SK-N-SH (cell line): ENCODE results near the gene GNS. TPM values are rescaled to one million over a fixed set of nuclear protein-coding genes. Genes with fewer than 3 reads are reported as not detected.

Source experiments
- CTCF ChIA-PET: fragments of 300-600, 350-600 bp; formaldehyde crosslinking; extraction: SDS; loops from one replicate; lab custom pipeline; 2021; lab: Yijun Ruan, JAX
- POLR2A ChIA-PET: fragments of 350-600 bp; sonication (Branson Sonifier 250); formaldehyde crosslinking; extraction: SDS; loops from one replicate; lab custom pipeline; 2020; ENCODE audit warnings: antibody characterized with exemption, inconsistent platforms; lab: Yijun Ruan, JAX
- DNase-seq: peaks from one replicate; pipeline ENCODE4 v3.0.0; 2012
- H2AFZ ChIP-seq: fragments of 200-600 bp; sonication (generic); 2 replicates; pipeline ENCODE4 v1.8.1; 2016; ENCODE audit warnings: antibody characterized with exemption, mild to moderate bottlenecking, low read depth
- H3F3A ChIP-seq: fragments of 200-600 bp; sonication (generic); replicated peaks from 2 replicates; pipeline ENCODE3; 2016; ENCODE audit warnings: antibody characterized with exemption, mild to moderate bottlenecking; ENCODE audit not compliant: insufficient read depth
- H3K27ac ChIP-seq, 2 experiments: fragments of 200-500 bp in 1 of 2; fragments of 200-600 bp in 1 of 2; sonication (Bioruptor generic) in 1 of 2; sonication (generic), shearing (Covaris generic) in 1 of 2; 2 replicates each; pipeline versions ENCODE4 v1.5.1 to v1.6.1; 2014 to 2016; ENCODE audit warnings: low read depth in 2 of 2, inconsistent platforms in 1 of 2, low read length in 1 of 2, mild to moderate bottlenecking in 1 of 2, mixed read lengths in 1 of 2
- H3K27me3 ChIP-seq: fragments of 200-600 bp; sonication (generic), shearing (Covaris generic); 2 replicates; pipeline ENCODE4 v1.6.1; 2016; ENCODE audit warnings: mixed run types; ENCODE audit not compliant: insufficient read depth
- H3K36me3 ChIP-seq, 2 experiments: fragments of 200-500 bp in 1 of 2; fragments of 200-600 bp in 1 of 2; sonication (Bioruptor generic) in 1 of 2; sonication (generic) in 1 of 2; replicated peaks in 1 of 2; 2 replicates each; pipeline versions ENCODE3 to v1.5.1; 2014 to 2016; ENCODE audit warnings: low read length in 1 of 2, mild to moderate bottlenecking in 1 of 2; ENCODE audit not compliant: insufficient read depth in 2 of 2, control insufficient read depth in 1 of 2
- H3K4me1 ChIP-seq, 2 experiments: fragments of 200-500 bp in 1 of 2; fragments of 200-600 bp in 1 of 2; sonication (Bioruptor generic) in 1 of 2; sonication (generic), shearing (Covaris generic) in 1 of 2; 2 replicates each; pipeline versions ENCODE4 v1.5.1 to v1.6.1; 2014 to 2016; ENCODE audit warnings: low read depth in 1 of 2, low read length in 1 of 2, mixed run types in 1 of 2; ENCODE audit not compliant: insufficient read depth in 2 of 2, control insufficient read depth in 1 of 2
- H3K4me2 ChIP-seq: fragments of 200-600 bp; sonication (generic), shearing (Covaris generic); 2 replicates; pipeline ENCODE4 v1.6.1; 2017; ENCODE audit warnings: mixed run types
- H3K4me3 ChIP-seq, 2 experiments: fragments of 200-500 bp in 1 of 2; fragments of 200-600 bp in 1 of 2; sonication (Bioruptor generic) in 1 of 2; sonication (generic), shearing (Covaris generic) in 1 of 2; 2 replicates each; pipeline versions ENCODE4 v1.5.1 to v1.8.1; 2014 to 2016; ENCODE audit warnings: low read depth in 2 of 2, inconsistent platforms in 1 of 2, low read length in 1 of 2, mild to moderate bottlenecking in 1 of 2, mixed read lengths in 1 of 2, moderate library complexity in 1 of 2
- H3K79me2 ChIP-seq: fragments of 200-600 bp; sonication (generic); 2 replicates; pipeline ENCODE4 v1.8.1; 2017; ENCODE audit warnings: mild to moderate bottlenecking; ENCODE audit not compliant: insufficient read depth
- H3K9ac ChIP-seq: fragments of 200-600 bp; sonication (generic); 2 replicates; pipeline ENCODE4 v1.6.1; 2017; ENCODE audit warnings: mixed run types
- H3K9me2 ChIP-seq: fragments of 200-600 bp; sonication (generic); 2 replicates; pipeline ENCODE4 v1.6.1; 2017; ENCODE audit warnings: mixed run types
- H3K9me3 ChIP-seq: fragments of 200-600 bp; sonication (generic); 2 replicates; pipeline ENCODE4 v1.6.1; 2017; ENCODE audit warnings: mixed run types, mild to moderate bottlenecking, moderate library complexity
- H4K20me1 ChIP-seq: fragments of 200-600 bp; sonication (generic); 2 replicates; pipeline ENCODE4 v1.6.1; 2017; ENCODE audit warnings: mild to moderate bottlenecking, mixed run types; ENCODE audit not compliant: insufficient read depth
- ELF1 ChIP-seq: IDR thresholded peaks from 2 replicates; pipeline ENCODE4 v1.4.0; 2012
- EP300 ChIP-seq, 2 experiments: IDR thresholded peaks; 2 replicates each; pipeline versions ENCODE4 v1.4.0 to v1.6.1; 2012; ENCODE audit warnings: borderline replicate concordance in 1 of 2, low read depth in 1 of 2, low read length in 1 of 2
- EZH2phosphoT487 ChIP-seq: fragments of 200-600 bp; sonication (generic); IDR thresholded peaks from 2 replicates; pipeline ENCODE4 v1.6.1; 2017; ENCODE audit warnings: low read depth, mixed run types, mild to moderate bottlenecking, antibody characterized with exemption, moderate library complexity, borderline replicate concordance
- FOSL2 ChIP-seq: IDR thresholded peaks from 2 replicates; pipeline ENCODE4 v1.4.0; 2012; ENCODE audit warnings: low read depth, mild to moderate bottlenecking, moderate library complexity, borderline replicate concordance
- FOXJ3 ChIP-seq: sonication (generic); formaldehyde crosslinking; IDR thresholded peaks from 2 replicates; pipeline ENCODE4 v1.5.1; 2020; ENCODE audit warnings: mild to moderate bottlenecking, missing genetic modification reagents
- FOXM1 ChIP-seq: IDR thresholded peaks from 2 replicates; pipeline ENCODE4 v1.4.0; 2012; ENCODE audit warnings: low read depth, mild to moderate bottlenecking
- JUND ChIP-seq: IDR thresholded peaks from 2 replicates; pipeline ENCODE4 v1.4.0; 2012
- MXI1 ChIP-seq: IDR thresholded peaks from 2 replicates; pipeline ENCODE4 v1.6.1; 2012; ENCODE audit warnings: mild to moderate bottlenecking, low read depth, low read length, improper control_type of control experiment
- NFIC ChIP-seq: IDR thresholded peaks from 2 replicates; pipeline ENCODE4 v1.4.0; 2012; ENCODE audit warnings: borderline replicate concordance
- NRF1 ChIP-seq: IDR thresholded peaks from 2 replicates; pipeline ENCODE4 v1.6.1; 2012; ENCODE audit warnings: low read depth, mild to moderate bottlenecking, low read length
- POLR2AphosphoS5 ChIP-seq: IDR thresholded peaks from 2 replicates; pipeline ENCODE4 v1.6.1; 2012; ENCODE audit warnings: low read depth, low read length
- RAD21 ChIP-seq: IDR thresholded peaks from 2 replicates; pipeline ENCODE4 v1.6.1; 2012; ENCODE audit warnings: mild to moderate bottlenecking, low read length
- RCOR1 ChIP-seq: fragments of 150-350 bp; IDR thresholded peaks from 2 replicates; pipeline ENCODE4 v1.6.1; 2017; ENCODE audit warnings: antibody characterized with exemption, low read length
- RFX5 ChIP-seq: IDR thresholded peaks from 2 replicates; pipeline ENCODE4 v1.6.1; 2012; ENCODE audit warnings: mild to moderate bottlenecking, improper control_type of control experiment, low read length
- SIN3A ChIP-seq: IDR thresholded peaks from 2 replicates; pipeline ENCODE4 v1.6.1; 2012; ENCODE audit warnings: low read depth, mild to moderate bottlenecking, low read length, moderate library complexity, borderline replicate concordance
- SMC3 ChIP-seq: IDR thresholded peaks from 2 replicates; pipeline ENCODE4 v1.6.1; 2012; ENCODE audit warnings: low read depth, low read length, improper control_type of control experiment
- TAF1 ChIP-seq: IDR thresholded peaks from 2 replicates; pipeline ENCODE4 v1.6.1; 2012; ENCODE audit warnings: low read depth, mild to moderate bottlenecking, low read length, moderate library complexity, borderline replicate concordance
- TCF12 ChIP-seq: IDR thresholded peaks from 2 replicates; pipeline ENCODE4 v1.4.0; 2012
- WGBS: methylation state at CpG from one replicate; pipeline ENCODE4 v1.1.6; 2017; ENCODE audit warnings: low lambda C conversion rate; 5-methylcytosine and 5-hydroxymethylcytosine counted together
- polyA plus RNA-seq, 3 experiments: library from polyadenylated mRNA; depleted of rRNA; stranded (reverse); fragments of >200 nt; gene quantifications; 2 replicates each; pipeline ENCODE4 v1.2.3, GENCODE V29; 2012
- TF ChIP-seq, protein P1 (sequence below): IDR thresholded peaks from 2 replicates; pipeline ENCODE4 v1.4.0; 2012; ENCODE audit warnings: low read depth
- TF ChIP-seq, protein P2 (sequence below): fragments of 150-350 bp; IDR thresholded peaks from 2 replicates; pipeline ENCODE4 v1.6.1; 2016; ENCODE audit warnings: mild to moderate bottlenecking, low read depth, low read length
- TF ChIP-seq, protein P3 (sequence below): IDR thresholded peaks from 2 replicates; pipeline ENCODE4 v1.4.0; 2012; ENCODE audit warnings: low read depth, borderline replicate concordance
- TF ChIP-seq, protein P4 (sequence below): fragments of 150-350 bp; IDR thresholded peaks from 2 replicates; pipeline ENCODE4 v1.6.1; 2017; ENCODE audit warnings: antibody characterized with exemption, low read length, low read depth, borderline replicate concordance
- TF ChIP-seq, protein P5 (sequence below): IDR thresholded peaks from 2 replicates; pipeline ENCODE4 v1.4.0; 2012; ENCODE audit warnings: low read depth, borderline replicate concordance

The GNS gene
- polyA plus RNA-seq, 1 of the 3 experiments (the other 2 are of a cell fraction) = 74.8 TPM

DNA sequence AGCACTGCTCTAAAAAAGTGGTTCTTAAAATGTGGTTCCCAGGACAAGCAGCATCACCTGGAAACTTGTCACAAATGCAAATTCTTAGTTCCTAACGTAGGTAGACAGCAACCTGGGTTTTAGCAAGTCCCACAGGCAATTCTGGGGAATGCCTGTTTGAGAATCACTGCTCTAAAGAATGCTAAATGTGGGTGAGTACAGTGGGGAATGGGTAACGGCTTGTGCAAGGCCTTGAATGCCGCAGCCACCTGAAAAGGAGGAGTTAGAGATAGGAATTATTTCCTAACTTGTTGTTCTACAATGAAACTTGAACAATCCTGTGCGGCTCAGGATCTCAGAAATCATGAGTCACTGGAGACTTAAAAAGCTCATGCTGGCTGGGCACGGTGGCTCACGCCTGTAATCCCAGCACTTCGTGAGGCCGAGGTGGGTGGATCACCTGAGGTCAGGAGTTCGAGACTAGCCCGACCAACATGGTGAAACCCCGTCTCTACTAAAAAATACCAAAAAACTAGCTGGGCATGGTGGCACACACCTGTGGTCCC, 34.9 kb downstream of the GNS start (continued):
- TF ChIP-seq, protein P1, sequence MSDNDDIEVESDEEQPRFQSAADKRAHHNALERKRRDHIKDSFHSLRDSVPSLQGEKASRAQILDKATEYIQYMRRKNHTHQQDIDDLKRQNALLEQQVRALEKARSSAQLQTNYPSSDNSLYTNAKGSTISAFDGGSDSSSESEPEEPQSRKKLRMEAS = no peak
- TF ChIP-seq, protein P2, sequence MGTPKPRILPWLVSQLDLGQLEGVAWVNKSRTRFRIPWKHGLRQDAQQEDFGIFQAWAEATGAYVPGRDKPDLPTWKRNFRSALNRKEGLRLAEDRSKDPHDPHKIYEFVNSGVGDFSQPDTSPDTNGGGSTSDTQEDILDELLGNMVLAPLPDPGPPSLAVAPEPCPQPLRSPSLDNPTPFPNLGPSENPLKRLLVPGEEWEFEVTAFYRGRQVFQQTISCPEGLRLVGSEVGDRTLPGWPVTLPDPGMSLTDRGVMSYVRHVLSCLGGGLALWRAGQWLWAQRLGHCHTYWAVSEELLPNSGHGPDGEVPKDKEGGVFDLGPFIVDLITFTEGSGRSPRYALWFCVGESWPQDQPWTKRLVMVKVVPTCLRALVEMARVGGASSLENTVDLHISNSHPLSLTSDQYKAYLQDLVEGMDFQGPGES = no peak
- TF ChIP-seq FOSL2 (no peak), NRF1 (no peak), SMC3 (no peak), MXI1 (no peak), EP300 (IDR thresholded peaks at IDR 0.05; ENCODE audit: borderline replicate concordance in 1 of 2, low read depth in 1 of 2, low read length in 1 of 2) (no peak), TAF1 (no peak)

DNA sequence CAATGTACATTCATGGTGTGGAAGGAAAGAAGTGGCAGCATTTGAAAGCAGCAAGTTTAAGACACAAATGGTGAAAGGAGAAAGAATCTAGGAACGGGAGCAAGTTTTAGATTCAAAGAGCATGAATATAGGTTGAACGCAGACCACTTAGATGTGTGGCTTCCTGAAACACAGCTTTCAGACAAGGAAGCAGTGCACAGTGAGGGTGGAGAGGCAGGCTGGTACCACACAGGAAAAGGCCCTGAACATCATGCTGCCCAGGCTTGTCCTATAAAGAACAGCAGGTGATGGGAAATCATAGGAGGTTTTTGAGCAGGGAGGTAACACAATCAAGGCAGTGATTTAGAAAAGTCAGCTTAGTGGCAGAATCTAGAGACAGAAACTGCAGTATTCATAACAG, 35.6 kb downstream of the GNS start:
- DNase-seq = no peak
- POLR2A ChIA-PET = no interaction called here
- Histone ChIP-seq H3K27ac (no peak overlapping the region), H3K9me3 (no peaks in the 10 kb centered on the region), H3K27me3 (no peaks in the 10 kb centered on the region), H2AFZ (no peak overlapping the region), H3K79me2 (no peaks in the 10 kb centered on the region), H3K4me3 (no peak overlapping the region), H4K20me1 (no peaks in the 10 kb centered on the region), H3K9me2 (no peaks in the 10 kb centered on the region), H3K36me3 (peaks cover 42 to 67% of the 10 kb centered on the region in 2 experiments), H3F3A (no peaks in the 10 kb centered on the region), H3K4me1 (no peaks in the 10 kb centered on the region; a peak in 1 of 4 replicates), H3K9ac (no peak overlapping the region), H3K4me2 (no peak overlapping the region)
- CTCF ChIA-PET = interaction anchor here (2.2 kb wide), 1 partner anchor 26 kb away, joined by 8 read pairs; no protein-coding TSS in a partner anchor
- 96% methylated on average over 2 of the region's 2 CpGs for WGBS
- no peak for TF ChIP-seq RCOR1
- TF ChIP-seq FOXM1 = no peak
- TF ChIP-seq RFX5 = no peak
- TF ChIP-seq EZH2phosphoT487 = no peak
- TF ChIP-seq, protein P3, sequence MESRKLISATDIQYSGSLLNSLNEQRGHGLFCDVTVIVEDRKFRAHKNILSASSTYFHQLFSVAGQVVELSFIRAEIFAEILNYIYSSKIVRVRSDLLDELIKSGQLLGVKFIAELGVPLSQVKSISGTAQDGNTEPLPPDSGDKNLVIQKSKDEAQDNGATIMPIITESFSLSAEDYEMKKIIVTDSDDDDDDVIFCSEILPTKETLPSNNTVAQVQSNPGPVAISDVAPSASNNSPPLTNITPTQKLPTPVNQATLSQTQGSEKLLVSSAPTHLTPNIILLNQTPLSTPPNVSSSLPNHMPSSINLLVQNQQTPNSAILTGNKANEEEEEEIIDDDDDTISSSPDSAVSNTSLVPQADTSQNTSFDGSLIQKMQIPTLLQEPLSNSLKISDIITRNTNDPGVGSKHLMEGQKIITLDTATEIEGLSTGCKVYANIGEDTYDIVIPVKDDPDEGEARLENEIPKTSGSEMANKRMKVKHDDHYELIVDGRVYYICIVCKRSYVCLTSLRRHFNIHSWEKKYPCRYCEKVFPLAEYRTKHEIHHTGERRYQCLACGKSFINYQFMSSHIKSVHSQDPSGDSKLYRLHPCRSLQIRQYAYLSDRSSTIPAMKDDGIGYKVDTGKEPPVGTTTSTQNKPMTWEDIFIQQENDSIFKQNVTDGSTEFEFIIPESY = no peak
- no peak for TF ChIP-seq NFIC
- no peak for TF ChIP-seq ELF1
- TF ChIP-seq MXI1 = no peak
- TF ChIP-seq FOSL2 = no peak
- TF ChIP-seq JUND = no peak
- no peak for TF ChIP-seq FOXJ3 (CRISPR knock-in tag)
- TF ChIP-seq TCF12 = no peak
- TF ChIP-seq, protein P4, sequence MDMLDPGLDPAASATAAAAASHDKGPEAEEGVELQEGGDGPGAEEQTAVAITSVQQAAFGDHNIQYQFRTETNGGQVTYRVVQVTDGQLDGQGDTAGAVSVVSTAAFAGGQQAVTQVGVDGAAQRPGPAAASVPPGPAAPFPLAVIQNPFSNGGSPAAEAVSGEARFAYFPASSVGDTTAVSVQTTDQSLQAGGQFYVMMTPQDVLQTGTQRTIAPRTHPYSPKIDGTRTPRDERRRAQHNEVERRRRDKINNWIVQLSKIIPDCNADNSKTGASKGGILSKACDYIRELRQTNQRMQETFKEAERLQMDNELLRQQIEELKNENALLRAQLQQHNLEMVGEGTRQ = no peak
- TF ChIP-seq, protein P5, sequence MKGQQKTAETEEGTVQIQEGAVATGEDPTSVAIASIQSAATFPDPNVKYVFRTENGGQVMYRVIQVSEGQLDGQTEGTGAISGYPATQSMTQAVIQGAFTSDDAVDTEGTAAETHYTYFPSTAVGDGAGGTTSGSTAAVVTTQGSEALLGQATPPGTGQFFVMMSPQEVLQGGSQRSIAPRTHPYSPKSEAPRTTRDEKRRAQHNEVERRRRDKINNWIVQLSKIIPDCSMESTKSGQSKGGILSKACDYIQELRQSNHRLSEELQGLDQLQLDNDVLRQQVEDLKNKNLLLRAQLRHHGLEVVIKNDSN = no peak
- TF ChIP-seq SIN3A = no peak
- TF ChIP-seq POLR2AphosphoS5 = no peak
- TF ChIP-seq, protein P2 = no peak
- TF ChIP-seq SMC3 = no peak
- TF ChIP-seq, protein P1 = no peak
- TF ChIP-seq RAD21 = no peak
